ENCODE results near the gene DYNC1H1. TPM values are rescaled to one million over a fixed set of nuclear protein-coding genes. Genes with fewer than 3 reads are reported as not detected.

DYNC1H1 gene
- total RNA-seq, 1 experiment from 2014 or later = 361 TPM

GRCh38 chr14:101964297-101965180 is at the start of gene DYNC1H1 (continued):
- no peak for TF ChIP-seq REST (IDR thresholded peaks at IDR 0.05; ENCODE audit: low read depth)

DNA sequence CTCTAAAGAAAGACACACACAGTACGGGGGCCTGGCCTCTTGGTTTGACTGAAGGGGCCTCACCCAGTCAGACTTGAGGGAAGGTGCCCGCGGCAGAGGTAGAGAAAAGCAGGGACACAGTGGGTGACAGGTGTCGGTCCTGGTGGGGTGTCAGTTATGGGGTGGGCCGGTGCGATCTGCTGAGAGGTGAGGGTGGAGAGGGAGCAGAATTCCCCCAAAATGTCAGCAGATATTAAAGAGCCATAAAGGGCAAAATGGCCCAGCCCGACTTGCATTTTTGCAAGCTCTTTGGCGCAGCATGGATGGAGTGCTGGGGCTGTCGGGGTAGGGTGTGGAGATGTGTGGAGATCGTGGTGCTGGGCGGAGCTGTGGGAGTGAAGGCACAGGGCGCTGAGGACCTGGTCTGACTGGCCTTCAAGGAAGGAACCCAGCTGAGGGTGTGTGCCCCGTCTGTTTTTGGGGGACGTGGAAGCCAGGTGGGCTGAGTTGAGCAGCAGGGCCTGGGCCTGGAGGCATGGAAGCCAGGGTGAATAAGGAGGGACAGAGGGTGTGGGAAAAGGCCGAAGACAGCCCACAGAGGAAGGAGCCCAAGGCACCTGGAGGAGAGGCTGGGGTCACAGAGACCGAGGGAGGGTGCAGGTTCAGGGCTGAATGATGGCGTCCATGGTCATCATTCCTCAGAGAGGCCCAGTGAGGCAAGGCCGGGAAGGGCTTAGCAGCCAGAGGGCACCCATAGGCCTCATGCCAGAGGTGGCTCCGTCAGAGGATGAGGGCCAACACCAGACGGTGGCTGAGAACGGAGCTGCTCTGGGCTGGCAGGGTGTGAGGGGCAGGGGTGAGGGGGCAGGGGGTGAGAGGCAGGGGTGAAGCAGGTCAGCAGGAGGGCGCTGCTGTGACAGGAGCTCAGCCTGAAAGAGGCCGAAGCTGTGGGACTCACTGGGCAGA is 48.2 kb upstream of the DYNC1H1 start:
- ATAC-seq = no peak

More for the DNA sequence above, 48.2 kb upstream of the DYNC1H1 start:
- Histone ChIP-seq H3K9ac (ENCODE audit: low read length) (no peak overlapping the region), H3K4me1 (ENCODE audit: control insufficient read depth in 1 of 2, insufficient read depth in 2 of 2, low read length in 2 of 2) (no peaks in the 10 kb centered on the region), H3K9me2 (ENCODE audit: insufficient read depth) (no peaks in the 10 kb centered on the region), H3K4me2 (ENCODE audit: low read length) (no peak overlapping the region), H3K36me3 (ENCODE audit: control insufficient read depth in 1 of 2, insufficient read depth in 2 of 2, low read length in 2 of 2) (peaks cover 0 to 8% of the 10 kb centered on the region in 2 experiments; a peak in 2 of 4 replicates), H3K27ac (ENCODE audit: low read depth, low read length) (no peak overlapping the region), H3K27me3 (ENCODE audit: insufficient read depth, low read length) (no peaks in the 10 kb centered on the region), H2AFZ (ENCODE audit: low read depth, low read length, poor library complexity, severe bottlenecking) (no peak overlapping the region), H3K79me2 (ENCODE audit: insufficient read depth, low read length) (no peaks in the 10 kb centered on the region), H3K9me3 (ENCODE audit: control insufficient read depth in 1 of 2, insufficient read depth in 1 of 2, low read depth in 1 of 2, low read length in 2 of 2) (no peaks in the 10 kb centered on the region), H3K4me3 (replicated peaks in 1 of 2; ENCODE audit: low read depth in 1 of 2, low read length in 2 of 2) (no peak overlapping the region), H4K20me1 (ENCODE audit: insufficient read depth) (no peaks in the 10 kb centered on the region)
- ChIA-PET CTCF (no interaction called here), POLR2A (no interaction called here), RAD21 (ENCODE audit: low non-redundant PET in 1 of 2, low total read pairs in 2 of 2, uncharacterized antibody in 2 of 2, unreplicated experiment in 2 of 2) (no interaction called here)
- intact Hi-C loops (cut with micrococcal nuclease) = no loop called here
- BruUV-seq (replicated peaks) = no TSS peak
- no peak for TF ChIP-seq ZNF274 (IDR thresholded peaks at IDR 0.05; ENCODE audit: low read depth, low read length)
- no peak for TF ChIP-seq YY1 (IDR thresholded peaks at IDR 0.05; ENCODE audit: extremely low read depth, insufficient replicate concordance, low read depth, low read length)
- TF ChIP-seq POLR2AphosphoS5 (IDR thresholded peaks at IDR 0.05; ENCODE audit: low read depth, low read length) = no peak
- no peak for TF ChIP-seq SRF (IDR thresholded peaks at IDR 0.05; ENCODE audit: low read depth)
- TF ChIP-seq SP1 (IDR thresholded peaks at IDR 0.05; ENCODE audit: low read depth) = no peak
- no peak for TF ChIP-seq EZH2phosphoT487 (IDR thresholded peaks at IDR 0.05; ENCODE audit: borderline replicate concordance)
- no peak for TF ChIP-seq POLR2A (IDR thresholded peaks at IDR 0.05; ENCODE audit: borderline replicate concordance, extremely low read depth, insufficient read depth, insufficient read length)
- DNase-seq (ENCODE audit: low read depth, low spot score) = no peak

Measured in HCT116 (cell line).